BE2C (cell line): Measurements from ENCODE around the gene RPL38.
"Not testable (repeated sequence)": the region's sequence is repeated elsewhere in the genome, so short reads cannot be mapped to it uniquely, and the experiment has no call there.

ENCODE experiments used
- DNase-seq: peaks from one replicate; pipeline ENCODE4 v3.0.0-alpha.2; 2020
- H3K27me3 ChIP-seq: fragments of 250-450 bp; sonication (Bioruptor Pico); 2 replicates; pipeline ENCODE4 v1.5.1; 2020; ENCODE audit warnings: mild to moderate bottlenecking
- H3K36me3 ChIP-seq: fragments of 250-450 bp; sonication (Bioruptor Pico); 2 replicates; pipeline ENCODE4 v1.5.1; 2020; ENCODE audit warnings: mild to moderate bottlenecking
- H3K4me1 ChIP-seq: fragments of 250-450 bp; sonication (Bioruptor Pico); 2 replicates; pipeline ENCODE4 v1.5.1; 2020
- H3K4me3 ChIP-seq: 2 replicates; pipeline ENCODE4 v1.5.1; 2011; ENCODE audit warnings: low read depth, low read length
- H3K9me3 ChIP-seq: fragments of 250-450 bp; sonication (Bioruptor Pico); 2 replicates; pipeline ENCODE4 v1.5.1; 2020
- CTCF ChIP-seq: IDR thresholded peaks from 2 replicates; pipeline ENCODE4 v1.5.1; 2012; ENCODE audit warnings: mild to moderate bottlenecking, low read depth, low read length

Gene RPL38

DNA sequence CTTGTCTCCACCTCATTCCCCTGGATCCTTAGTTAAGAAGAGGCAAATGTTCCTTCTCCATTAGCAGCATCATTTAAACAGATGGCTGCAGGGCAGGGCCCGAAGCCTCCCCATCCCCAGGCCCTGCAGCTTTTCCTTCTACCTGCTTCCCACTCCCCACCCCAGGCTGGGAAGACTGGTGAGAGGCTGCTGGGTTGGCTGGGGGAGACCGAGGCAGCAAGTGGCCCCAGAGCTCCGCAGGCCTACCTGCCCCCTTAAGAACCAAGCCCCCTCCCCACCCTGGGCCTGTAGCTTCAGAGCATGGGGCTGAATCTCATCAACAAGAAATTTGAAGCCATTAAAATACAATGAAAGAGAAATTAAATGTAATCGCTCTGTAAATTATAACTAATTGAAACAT is 22.1 kb upstream of the RPL38 start:
- H3K4me3 ChIP-seq, result no peak overlapping the region
- H3K4me1 ChIP-seq, result no peaks in the 10 kb centered on the region
- no peak for DNase-seq
- no peaks in the 10 kb centered on the region for H3K9me3 ChIP-seq
- no peak for TF ChIP-seq CTCF
- no peaks in the 10 kb centered on the region for H3K27me3 ChIP-seq
- H3K36me3 ChIP-seq, result no peaks in the 10 kb centered on the region

DNA sequence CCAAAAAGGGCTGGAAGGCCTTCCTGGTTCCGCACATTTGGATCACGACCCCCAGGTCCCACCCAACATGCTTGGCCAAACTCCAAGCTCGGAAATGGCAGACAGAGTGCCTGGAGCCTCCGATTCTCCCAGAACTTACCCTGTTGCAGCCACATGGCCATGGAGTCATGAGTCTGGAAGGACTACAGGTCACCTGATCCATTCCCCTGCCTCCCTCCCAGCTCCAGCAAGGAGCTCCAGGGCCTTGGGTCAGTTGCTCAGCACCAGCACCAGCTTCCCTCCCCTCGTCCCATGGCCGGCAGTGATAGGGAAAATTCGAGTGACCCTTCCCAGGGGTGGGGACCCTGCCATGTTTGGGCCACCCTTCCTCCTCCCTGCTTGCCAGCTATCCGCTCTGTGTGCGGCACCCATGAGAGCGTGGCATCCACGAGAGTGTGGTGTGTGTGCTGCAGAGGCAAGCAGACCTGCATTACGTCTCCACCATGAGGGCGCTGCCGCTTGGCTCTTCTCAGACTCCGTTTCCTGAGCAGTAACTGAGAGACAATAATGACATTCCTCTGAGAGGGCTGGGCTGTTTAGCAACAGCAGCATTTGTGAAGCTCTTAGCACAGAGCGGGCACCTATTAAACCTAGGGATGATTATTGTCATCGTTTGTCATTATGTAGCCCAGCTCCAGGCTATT is 21.3 kb upstream of the RPL38 start:
- TF ChIP-seq CTCF, result no peak
- Histone ChIP-seq H3K9me3 (no peaks in the 10 kb centered on the region), H3K36me3 (no peaks in the 10 kb centered on the region), H3K27me3 (no peaks in the 10 kb centered on the region), H3K4me1 (no peaks in the 10 kb centered on the region), H3K4me3 (no peak overlapping the region)
- no peak for DNase-seq

GRCh38 chr17:74183411-74183810 is 20.1 kb upstream of the RPL38 start:
- no peak for DNase-seq
- Histone ChIP-seq H3K27me3 (no peaks in the 10 kb centered on the region), H3K36me3 (no peaks in the 10 kb centered on the region), H3K4me1 (no peaks in the 10 kb centered on the region), H3K9me3 (no peaks in the 10 kb centered on the region), H3K4me3 (no peak overlapping the region)
- TF ChIP-seq CTCF, result no peak

GRCh38 chr17:74185571-74186185 is 17.8 kb upstream of the RPL38 start:
- Histone ChIP-seq H3K9me3 (no peaks in the 10 kb centered on the region), H3K36me3 (no peaks in the 10 kb centered on the region), H3K4me1 (peaks cover 3% of the 10 kb centered on the region; the same call in 1 of the 2 replicates), H3K27me3 (no peaks in the 10 kb centered on the region), H3K4me3 (no peak overlapping the region)
- no peak for TF ChIP-seq CTCF
- DNase-seq, result no peak

GRCh38 chr17:74186498-74186897 is 17.0 kb upstream of the RPL38 start:
- no peak for TF ChIP-seq CTCF
- Histone ChIP-seq H3K36me3 (no peaks in the 10 kb centered on the region), H3K4me3 (no peak overlapping the region), H3K27me3 (no peaks in the 10 kb centered on the region), H3K4me1 (peaks cover 3% of the 10 kb centered on the region; the same call in 1 of the 2 replicates), H3K9me3 (no peaks in the 10 kb centered on the region)
- no peak for DNase-seq

- DNase-seq, result no peak
- no peaks in the 10 kb centered on the region for H3K36me3 ChIP-seq
- H3K9me3 ChIP-seq, result no peaks in the 10 kb centered on the region
- H3K4me1 ChIP-seq, result peaks cover 3% of the 10 kb centered on the region; the same call in 1 of the 2 replicates
- TF ChIP-seq CTCF, result no peak
- H3K4me3 ChIP-seq, result no peak overlapping the region
- no peaks in the 10 kb centered on the region for H3K27me3 ChIP-seq
Observed at GRCh38 chr17:74187761-74188160, 15.7 kb upstream of the RPL38 start.

DNA sequence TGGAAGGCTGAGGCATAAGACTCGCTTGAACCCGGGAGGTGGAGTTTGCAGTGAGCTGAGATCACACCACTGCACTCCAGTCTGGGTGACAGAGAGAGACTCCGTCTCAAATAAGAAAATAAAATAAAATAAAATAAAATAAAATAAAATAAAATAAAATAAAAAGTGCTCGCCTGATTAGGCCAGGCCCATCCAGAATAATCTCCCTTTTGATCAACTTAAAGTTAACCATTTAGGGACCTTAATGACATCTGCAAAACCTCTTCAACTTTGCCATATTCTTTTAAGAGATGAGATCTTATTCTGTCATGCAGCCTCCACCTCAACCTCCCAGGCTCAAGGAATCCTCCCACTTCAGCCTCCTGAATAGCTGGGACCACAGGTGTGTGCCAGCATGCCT is 14.8 kb upstream of the RPL38 start:
- H3K9me3 ChIP-seq, H3K4me1 ChIP-seq, H3K27me3 ChIP-seq, H3K36me3 ChIP-seq, H3K4me3 ChIP-seq, DNase-seq: not testable (repeated sequence)
